K562 (cell line): ENCODE measurements around the gene TBC1D17. TPM values are rescaled to one million over a fixed set of nuclear protein-coding genes. Genes with fewer than 3 reads are reported as not detected.

ENCODE experiments used
- BRCA1 ChIP-seq, 2 experiments: fragments of 450-650 bp in 1 of 2; sonication (generic) in 1 of 2; formaldehyde crosslinking in 1 of 2; IDR thresholded peaks; 2 replicates each; pipeline versions ENCODE4 v1.5.0 to v1.6.1; 2017 to 2020; ENCODE audit warnings: mild to moderate bottlenecking in 1 of 2, missing genetic modification reagents in 1 of 2
- CTBP1 ChIP-seq: fragments of 450-650 bp; IDR thresholded peaks from 2 replicates; pipeline ENCODE4 v1.6.1; 2016; ENCODE audit warnings: borderline replicate concordance
- EHMT2 ChIP-seq: fragments of 450-650 bp; IDR thresholded peaks from 2 replicates; pipeline ENCODE4 v1.6.1; 2018; ENCODE audit warnings: antibody characterized with exemption
- ETV1 ChIP-seq: fragments of 450-650 bp; conservative IDR thresholded peaks from 2 replicates; pipeline ENCODE4 v1.6.1; 2016; ENCODE audit warnings: missing genetic modification characterization, control low read depth, low read depth, missing compliant biosample characterization
- GABPB1 ChIP-seq: sonication (generic); formaldehyde crosslinking; IDR thresholded peaks from 2 replicates; pipeline ENCODE4 v1.8.0; 2022; ENCODE audit warnings: mild to moderate bottlenecking, missing genetic modification reagents
- HNRNPK ChIP-seq: fragments of 200-400 bp; formaldehyde crosslinking; IDR thresholded peaks from one replicate; pipeline ENCODE4 v1.6.1; 2018; ENCODE audit warnings: mild to moderate bottlenecking, low read depth, low read length; ENCODE audit not compliant: poor library complexity, severe bottlenecking
- KHSRP ChIP-seq: fragments of 450-650 bp; IDR thresholded peaks from 2 replicates; pipeline ENCODE4 v1.6.1; 2017
- LARP7 ChIP-seq: fragments of 450-650 bp; IDR thresholded peaks from 2 replicates; pipeline ENCODE4 v1.6.1; 2016
- NELFE ChIP-seq: IDR thresholded peaks from 2 replicates; pipeline ENCODE4 v1.6.1; 2011; ENCODE audit warnings: mild to moderate bottlenecking; ENCODE audit not compliant: insufficient read depth, insufficient read length
- NFE2 ChIP-seq: IDR thresholded peaks from 2 replicates; pipeline ENCODE4 v1.6.1; 2014; ENCODE audit warnings: antibody characterized with exemption, low read depth
- OTX1 ChIP-seq: fragments of 450-650 bp; formaldehyde crosslinking; IDR thresholded peaks from 2 replicates; pipeline ENCODE4 v1.4.0; 2022; ENCODE audit warnings: mild to moderate bottlenecking
- SMAD3 ChIP-seq: fragments of 450-650 bp; formaldehyde crosslinking; conservative IDR thresholded peaks from 2 replicates; pipeline ENCODE4 v1.4.0; 2020; ENCODE audit warnings: mild to moderate bottlenecking
- SMARCC2 ChIP-seq: fragments of 450-650 bp; IDR thresholded peaks from 2 replicates; pipeline ENCODE4 v1.6.1; 2017; ENCODE audit warnings: antibody characterized with exemption, moderate library complexity, mild to moderate bottlenecking, low read depth
- TAL1 ChIP-seq: fragments of 450-650 bp; IDR thresholded peaks from 2 replicates; pipeline ENCODE4 v1.6.1; 2016; ENCODE audit warnings: mild to moderate bottlenecking
- polyA plus RNA-seq, 8 experiments: library from polyadenylated mRNA; depleted of rRNA in 4 of 8; stranded (reverse) in 5 of 8; unstranded in 3 of 8; fragments of >200 nt; fragmentation: Nextera tagmentation in 2 of 8; fragmentation: Illumina TruSeq in 1 of 8; extraction: Ambion mirVana in 2 of 8; extraction: Trizol in 1 of 8; gene quantifications; 2 replicates each; pipeline versions ENCODE4 v1.2.1 to v1.2.3, GENCODE V29; 2011 to 2014; ENCODE audit warnings: inconsistent platforms in 1 of 8, missing spikeins in 1 of 8
- total RNA-seq, 7 experiments: library from RNA; depleted of rRNA in 6 of 7; stranded (reverse); fragments of >200 nt in 6 of 7; fragmentation: Illumina TruSeq in 2 of 7; extraction: Trizol in 2 of 7; gene quantifications; 2 replicates each; pipeline versions ENCODE4 v1.2.1 to v1.2.3, GENCODE V29; 2011 to 2021; ENCODE audit warnings: low replicate concordance in 1 of 7
- TF ChIP-seq, protein P1 (sequence below): sonication (generic); IDR thresholded peaks from 2 replicates; pipeline ENCODE4 v1.6.1; 2016
- TF ChIP-seq, protein P2 (sequence below): fragments of 450-650 bp; formaldehyde crosslinking; IDR thresholded peaks from 2 replicates; pipeline ENCODE4 v1.4.0; 2022; ENCODE audit warnings: missing genetic modification characterization
- TF ChIP-seq, protein P3 (sequence below): fragments of 450-650 bp; IDR thresholded peaks from 2 replicates; pipeline ENCODE4 v1.6.1; 2016; ENCODE audit warnings: missing biosample characterization, missing genetic modification characterization

Gene TBC1D17
- total and polyA plus RNA-seq, 9 of the 15 experiments (the other 6 are each of a cell fraction or from before 2014, with no cell fraction given): 0.42 to 16.0 (median 3.8) TPM

DNA sequence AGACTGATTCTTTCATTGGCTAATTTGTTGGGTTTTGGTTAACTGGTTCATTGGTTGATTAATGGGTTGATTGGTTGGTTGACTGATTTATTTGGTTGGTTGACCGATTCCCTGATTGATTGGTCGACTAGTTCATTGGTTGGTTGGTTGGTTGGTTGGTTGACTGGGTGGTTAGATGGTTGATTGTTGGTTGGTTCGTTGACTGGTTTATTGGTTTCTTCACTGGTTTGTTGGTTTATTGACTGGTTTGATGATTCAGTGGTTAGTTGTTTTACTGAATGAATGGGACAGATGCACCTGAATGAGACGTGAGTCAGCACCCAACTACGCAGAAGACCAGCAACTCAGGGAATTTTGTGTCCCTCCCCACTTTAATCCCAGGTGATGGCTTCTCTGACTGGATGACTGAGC is 54.5 kb downstream of the TBC1D17 start (continued):
- TF ChIP-seq, protein P1, sequence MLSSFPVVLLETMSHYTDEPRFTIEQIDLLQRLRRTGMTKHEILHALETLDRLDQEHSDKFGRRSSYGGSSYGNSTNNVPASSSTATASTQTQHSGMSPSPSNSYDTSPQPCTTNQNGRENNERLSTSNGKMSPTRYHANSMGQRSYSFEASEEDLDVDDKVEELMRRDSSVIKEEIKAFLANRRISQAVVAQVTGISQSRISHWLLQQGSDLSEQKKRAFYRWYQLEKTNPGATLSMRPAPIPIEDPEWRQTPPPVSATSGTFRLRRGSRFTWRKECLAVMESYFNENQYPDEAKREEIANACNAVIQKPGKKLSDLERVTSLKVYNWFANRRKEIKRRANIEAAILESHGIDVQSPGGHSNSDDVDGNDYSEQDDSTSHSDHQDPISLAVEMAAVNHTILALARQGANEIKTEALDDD: peak; percentile 75
- TF ChIP-seq SMARCC2: no peak
- TF ChIP-seq SMAD3 (CRISPR knock-in tag): peak; percentile 18; the same call in 1 of the 2 replicates
- 0 out of 2 replicates have a peak, but pooled peaks have one; percentile 44 for TF ChIP-seq EHMT2
- peak; percentile 70; the same call in 1 of the 2 replicates for TF ChIP-seq LARP7
- TF ChIP-seq KHSRP: peak; percentile 52; the same call in 1 of the 2 replicates
- no peak for TF ChIP-seq ETV1 (tag)
- TF ChIP-seq HNRNPK: no peak
- TF ChIP-seq BRCA1 (IDR thresholded peaks at IDR 0.05): no peak
- TF ChIP-seq BRCA1 (CRISPR knock-in tag; IDR thresholded peaks at IDR 0.05): no peak
- TF ChIP-seq NELFE: no peak
- TF ChIP-seq, protein P2, sequence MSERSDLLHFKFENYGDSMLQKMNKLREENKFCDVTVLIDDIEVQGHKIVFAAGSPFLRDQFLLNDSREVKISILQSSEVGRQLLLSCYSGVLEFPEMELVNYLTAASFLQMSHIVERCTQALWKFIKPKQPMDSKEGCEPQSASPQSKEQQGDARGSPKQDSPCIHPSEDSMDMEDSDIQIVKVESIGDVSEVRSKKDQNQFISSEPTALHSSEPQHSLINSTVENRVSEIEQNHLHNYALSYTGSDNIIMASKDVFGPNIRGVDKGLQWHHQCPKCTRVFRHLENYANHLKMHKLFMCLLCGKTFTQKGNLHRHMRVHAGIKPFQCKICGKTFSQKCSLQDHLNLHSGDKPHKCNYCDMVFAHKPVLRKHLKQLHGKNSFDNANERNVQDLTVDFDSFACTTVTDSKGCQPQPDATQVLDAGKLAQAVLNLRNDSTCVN (CRISPR knock-in tag): peak; percentile 98
- TF ChIP-seq GABPB1 (CRISPR knock-in tag): 0 out of 2 replicates have a peak, but pooled peaks have one; percentile 6
- TF ChIP-seq OTX1 (CRISPR knock-in tag): peak; percentile 81
- TF ChIP-seq TAL1: no peak
- no peak for TF ChIP-seq NFE2
- TF ChIP-seq CTBP1: no peak
- TF ChIP-seq, protein P3, sequence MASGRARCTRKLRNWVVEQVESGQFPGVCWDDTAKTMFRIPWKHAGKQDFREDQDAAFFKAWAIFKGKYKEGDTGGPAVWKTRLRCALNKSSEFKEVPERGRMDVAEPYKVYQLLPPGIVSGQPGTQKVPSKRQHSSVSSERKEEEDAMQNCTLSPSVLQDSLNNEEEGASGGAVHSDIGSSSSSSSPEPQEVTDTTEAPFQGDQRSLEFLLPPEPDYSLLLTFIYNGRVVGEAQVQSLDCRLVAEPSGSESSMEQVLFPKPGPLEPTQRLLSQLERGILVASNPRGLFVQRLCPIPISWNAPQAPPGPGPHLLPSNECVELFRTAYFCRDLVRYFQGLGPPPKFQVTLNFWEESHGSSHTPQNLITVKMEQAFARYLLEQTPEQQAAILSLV (tag): peak; percentile 18; the same call in 1 of the 2 replicates
